ENCODE data around the gene TRIM28. TPM values are rescaled to one million over a fixed set of nuclear protein-coding genes. Genes with fewer than 3 reads are reported as not detected.
A peak's percentile ranks its signal among the peaks of the same experiment; 100 is the strongest.

Gene TRIM28
- total RNA-seq, 4 donors from 2014 or later, result 195 to 237 (median 218) TPM

DNA sequence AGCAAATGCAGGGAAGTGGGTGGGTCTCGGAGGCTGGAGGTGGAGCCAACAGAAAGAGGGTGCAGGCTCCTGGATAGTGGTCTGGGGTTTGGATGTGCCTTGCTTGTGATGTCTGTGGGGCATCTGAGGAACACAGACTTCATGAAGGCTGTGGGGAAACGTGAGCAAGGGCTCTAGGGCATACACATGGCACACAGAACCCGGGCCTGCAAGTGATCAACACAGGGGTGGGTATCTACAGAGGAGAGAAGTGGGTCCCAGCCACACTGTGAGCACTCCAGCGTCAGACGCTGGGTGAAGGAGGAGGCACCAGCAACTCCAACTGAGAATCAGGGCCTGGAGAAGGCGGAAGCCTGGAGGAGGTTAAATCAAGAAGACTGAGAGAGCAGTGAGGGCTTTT is 20.0 kb downstream of the TRIM28 start:
- TF ChIP-seq CTCF (IDR thresholded peaks at IDR 0.05), result no peak
- no peak for TF ChIP-seq POLR2A (IDR thresholded peaks at IDR 0.05)

DNA sequence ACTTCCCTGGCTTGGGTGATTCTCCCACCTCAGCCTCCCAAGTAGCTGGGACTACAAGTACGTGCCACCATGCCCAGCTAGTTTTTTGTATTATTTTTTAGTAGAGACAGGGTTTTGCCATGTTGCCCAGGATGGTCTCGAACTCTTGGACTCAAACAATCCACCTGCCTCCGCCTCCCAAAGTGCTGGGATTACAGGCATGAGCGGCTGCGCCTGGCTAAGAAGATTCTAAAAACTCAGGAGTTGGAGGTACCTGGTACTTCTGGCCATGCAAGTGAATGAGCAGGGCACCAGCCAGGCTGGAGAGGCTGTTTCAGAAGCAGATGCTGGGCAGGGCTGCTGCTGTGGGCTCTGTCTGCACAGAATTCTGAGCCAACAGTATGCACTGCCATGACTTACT is 23.1 kb downstream of the TRIM28 start:
- no peaks in the 10 kb centered on the region for H3K27me3 ChIP-seq
- intact Hi-C loops (cut with DNase I), result no loop called here
- no peak overlapping the region for H3K4me3 ChIP-seq (replicated peaks in 1 of 3)
- no peaks in the 10 kb centered on the region for H3K9me3 ChIP-seq
- TF ChIP-seq POLR2A (IDR thresholded peaks at IDR 0.05), result no peak
- TF ChIP-seq CTCF (IDR thresholded peaks at IDR 0.05), result no peak
- 99 to 100% methylated on average over 5 of the region's 5 CpGs for WGBS, 2 donors
- peaks cover 14 to 18% of the 10 kb centered on the region in 2 donors for H3K4me1 ChIP-seq
- no peak overlapping the region for H3K27ac ChIP-seq
- H3K36me3 ChIP-seq, result peaks cover 13 to 17% of the 10 kb centered on the region in 2 donors
- peak in 1 of 2 donors; percentile 0 for DNase-seq

More for the DNA sequence above, 20.0 kb downstream of the TRIM28 start:
- intact Hi-C loops (cut with DNase I), result no loop called here
- Histone ChIP-seq H3K36me3 (peaks cover 0 to 3% of the 10 kb centered on the region in 2 donors), H3K4me1 (peaks cover 24 to 34% of the 10 kb centered on the region in 2 donors), H3K27me3 (no peaks in the 10 kb centered on the region), H3K27ac (no peak overlapping the region), H3K4me3 (replicated peaks in 1 of 3) (no peak overlapping the region), H3K9me3 (no peaks in the 10 kb centered on the region)
- DNase-seq, result peak in 1 of 2 donors; percentile 2
- WGBS, 2 donors, result 68 to 71% methylated on average over 6 of the region's 6 CpGs

DNA sequence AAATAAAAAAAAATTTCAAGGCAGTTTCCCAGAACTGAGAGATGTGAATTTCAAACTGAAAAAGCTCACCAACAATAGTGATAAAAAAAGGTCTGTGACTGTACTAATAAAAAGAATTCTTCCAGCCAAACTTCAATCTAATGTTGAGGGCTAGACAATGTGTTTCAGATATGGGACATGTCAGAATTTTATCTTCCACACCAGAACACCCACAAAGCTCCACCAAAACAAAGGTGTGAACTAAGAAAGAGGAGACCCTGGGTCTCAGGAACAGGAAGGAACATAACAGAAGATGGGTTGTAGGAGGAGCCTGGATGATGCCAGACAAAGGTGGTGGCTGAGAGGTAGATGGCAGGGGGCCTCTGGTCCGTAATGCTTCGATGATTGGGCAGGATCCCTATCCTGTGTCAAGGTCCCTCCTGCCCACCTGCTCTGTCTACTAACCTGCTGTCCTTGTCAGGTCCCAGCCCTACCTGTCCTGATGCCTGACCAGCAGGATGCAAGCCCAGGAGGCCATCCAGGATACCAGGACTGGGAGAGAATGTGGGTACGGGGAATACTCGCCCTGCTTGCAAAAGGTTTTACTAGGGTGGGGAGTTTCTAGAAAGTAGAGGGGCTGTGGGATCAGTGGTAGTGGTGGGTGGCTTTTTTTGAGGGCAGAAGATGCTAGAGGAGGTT is 24.7 kb downstream of the TRIM28 start:
- Histone ChIP-seq H3K36me3 (peaks cover 13 to 17% of the 10 kb centered on the region in 2 donors), H3K9me3 (no peaks in the 10 kb centered on the region), H3K4me1 (peaks cover 7% of the 10 kb centered on the region in 2 donors), H3K27ac (no peak overlapping the region), H3K4me3 (replicated peaks in 1 of 3) (no peak overlapping the region), H3K27me3 (no peaks in the 10 kb centered on the region)
- intact Hi-C loops (cut with DNase I), result no loop called here
- TF ChIP-seq CTCF (IDR thresholded peaks at IDR 0.05), result no peak
- DNase-seq, result peak in 1 of 2 donors; percentile 0
- WGBS, 2 donors, result 79 to 91% methylated on average over 4 of the region's 4 CpGs

DNA sequence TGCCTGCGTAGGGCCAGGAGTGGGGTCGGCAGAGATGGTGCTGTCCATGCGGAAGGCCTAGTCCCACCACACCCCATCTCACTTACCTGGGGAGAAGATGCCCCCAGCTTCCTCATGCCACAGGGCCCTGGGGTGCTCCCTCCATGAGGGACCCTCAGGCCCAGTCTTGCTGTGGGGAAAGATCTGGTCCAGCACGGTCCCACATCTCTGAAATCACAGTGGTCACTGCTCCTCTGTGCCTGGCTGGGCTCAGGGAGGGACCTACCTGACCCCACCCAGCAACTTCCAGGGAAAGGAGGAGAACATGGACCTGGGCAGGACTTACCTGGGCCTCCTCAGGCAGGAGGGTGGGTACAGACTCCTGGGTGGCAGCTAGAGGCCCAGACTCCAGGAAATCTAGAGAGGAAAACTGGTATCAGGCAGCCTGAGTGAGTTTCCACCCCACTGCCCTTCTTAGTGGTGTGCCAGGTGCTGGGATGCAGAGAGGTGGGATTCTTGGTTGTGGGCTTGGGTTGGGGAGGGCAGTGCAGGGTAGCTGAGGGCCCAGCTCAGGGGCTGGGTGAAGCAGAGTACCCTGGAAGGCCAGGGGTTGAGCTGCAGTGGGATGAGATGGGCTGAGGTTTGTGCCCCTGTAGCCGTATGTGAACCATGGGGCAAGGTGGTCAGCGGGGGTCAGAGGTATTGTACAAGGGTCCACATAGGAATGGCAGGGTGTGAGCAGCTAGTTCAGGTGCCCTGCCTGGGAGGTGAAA is 25.5 kb downstream of the TRIM28 start:
- Histone ChIP-seq H3K4me1 (peaks cover 13 to 14% of the 10 kb centered on the region in 2 donors), H3K9me3 (no peaks in the 10 kb centered on the region), H3K27ac (no peak overlapping the region), H3K4me3 (replicated peaks in 1 of 3) (no peak overlapping the region), H3K27me3 (no peaks in the 10 kb centered on the region), H3K36me3 (peaks cover 13 to 17% of the 10 kb centered on the region in 2 donors)
- 90 to 92% methylated on average over 6 of the region's 6 CpGs for WGBS, 2 donors
- TF ChIP-seq POLR2A (IDR thresholded peaks at IDR 0.05) (no peak), CTCF (IDR thresholded peaks at IDR 0.05) (no peak)
- peak in 1 of 2 donors; percentile 1 for DNase-seq
- intact Hi-C loops (cut with DNase I), result no loop called here

Measured in thyroid gland (tissue), 4 donors.